Smooth muscle cell (in vitro differentiated cells): Measurements from ENCODE around the gene SORBS1. TPM values are rescaled to one million over a fixed set of nuclear protein-coding genes. Genes with fewer than 3 reads are reported as not detected.

ENCODE experiments used
- DNase-seq: peaks from one replicate; lab custom pipeline; 2025; ENCODE audit not compliant: unreplicated experiment; lab: John Stamatoyannopoulos, UW
- H2AFZ ChIP-seq: fragments of 200-600 bp; sonication (generic); 2 replicates; pipeline ENCODE4 v1.6.0; 2016; ENCODE audit warnings: antibody characterized with exemption, low read depth, mild to moderate bottlenecking
- H3F3A ChIP-seq: fragments of 200-600 bp; sonication (generic); 2 replicates; pipeline ENCODE4 v1.6.0; 2017; ENCODE audit warnings: antibody characterized with exemption, low read depth
- H3K27ac ChIP-seq: fragments of 200-600 bp; sonication (generic); 2 replicates; pipeline ENCODE4 v1.5.1; 2016; ENCODE audit warnings: low read depth, mild to moderate bottlenecking
- H3K27me3 ChIP-seq: fragments of 200-600 bp; sonication (generic); 2 replicates; pipeline ENCODE4 v1.6.1; 2016; ENCODE audit warnings: low read depth, mild to moderate bottlenecking
- H3K36me3 ChIP-seq: fragments of 200-600 bp; sonication (generic); 2 replicates; pipeline ENCODE4 v1.5.1; 2016; ENCODE audit warnings: low read depth
- H3K4me1 ChIP-seq: fragments of 200-600 bp; sonication (generic); 2 replicates; pipeline ENCODE4 v1.5.1; 2016; ENCODE audit warnings: low read depth
- H3K4me2 ChIP-seq: fragments of 200-600 bp; sonication (generic); 2 replicates; pipeline ENCODE4 v1.6.0; 2016; ENCODE audit warnings: mild to moderate bottlenecking
- H3K4me3 ChIP-seq: fragments of 200-600 bp; sonication (generic); 2 replicates; pipeline ENCODE4 v1.5.1; 2016; ENCODE audit warnings: mild to moderate bottlenecking
- H3K79me2 ChIP-seq: fragments of 200-600 bp; sonication (generic); 2 replicates; pipeline ENCODE4 v1.6.0; 2016; ENCODE audit warnings: low read depth, mild to moderate bottlenecking
- H3K9ac ChIP-seq: fragments of 200-600 bp; sonication (generic); 2 replicates; pipeline ENCODE4 v1.6.0; 2016; ENCODE audit warnings: low read depth
- H3K9me3 ChIP-seq: fragments of 200-600 bp; sonication (generic); replicated peaks from 2 replicates; pipeline ENCODE4 v1.5.1; 2016; ENCODE audit warnings: low read depth
- H4K20me1 ChIP-seq: fragments of 200-600 bp; sonication (generic); 2 replicates; pipeline ENCODE4 v1.6.0; 2016; ENCODE audit warnings: low read depth
- CTCF ChIP-seq: fragments of 200-600 bp; sonication (generic); IDR thresholded peaks from 2 replicates; pipeline ENCODE4 v1.5.1; 2017; ENCODE audit warnings: borderline replicate concordance, mild to moderate bottlenecking, antibody characterized with exemption; ENCODE audit not compliant: insufficient read depth, poor library complexity, severe bottlenecking
- WGBS: methylation state at CpG from one replicate; pipeline ENCODE4 v1.1.7; 2016; ENCODE audit warnings: low lambda C conversion rate; 5-methylcytosine and 5-hydroxymethylcytosine counted together
- polyA plus RNA-seq: library from polyadenylated mRNA; unstranded; fragments of >200 nt; fragmentation: Nextera tagmentation; extraction: Ambion mirVana; gene quantifications from 2 replicates; pipeline ENCODE4 v1.2.1, GENCODE V29; 2016
- total RNA-seq: library from RNA; depleted of rRNA; stranded (reverse); fragments of >200 nt; gene quantifications from 2 replicates; pipeline ENCODE4 v1.2.3, GENCODE V29; 2014

SORBS1 gene
- total and polyA plus RNA-seq, 2 experiments from 2014 or later, result 14.6 to 21.0 TPM

DNA sequence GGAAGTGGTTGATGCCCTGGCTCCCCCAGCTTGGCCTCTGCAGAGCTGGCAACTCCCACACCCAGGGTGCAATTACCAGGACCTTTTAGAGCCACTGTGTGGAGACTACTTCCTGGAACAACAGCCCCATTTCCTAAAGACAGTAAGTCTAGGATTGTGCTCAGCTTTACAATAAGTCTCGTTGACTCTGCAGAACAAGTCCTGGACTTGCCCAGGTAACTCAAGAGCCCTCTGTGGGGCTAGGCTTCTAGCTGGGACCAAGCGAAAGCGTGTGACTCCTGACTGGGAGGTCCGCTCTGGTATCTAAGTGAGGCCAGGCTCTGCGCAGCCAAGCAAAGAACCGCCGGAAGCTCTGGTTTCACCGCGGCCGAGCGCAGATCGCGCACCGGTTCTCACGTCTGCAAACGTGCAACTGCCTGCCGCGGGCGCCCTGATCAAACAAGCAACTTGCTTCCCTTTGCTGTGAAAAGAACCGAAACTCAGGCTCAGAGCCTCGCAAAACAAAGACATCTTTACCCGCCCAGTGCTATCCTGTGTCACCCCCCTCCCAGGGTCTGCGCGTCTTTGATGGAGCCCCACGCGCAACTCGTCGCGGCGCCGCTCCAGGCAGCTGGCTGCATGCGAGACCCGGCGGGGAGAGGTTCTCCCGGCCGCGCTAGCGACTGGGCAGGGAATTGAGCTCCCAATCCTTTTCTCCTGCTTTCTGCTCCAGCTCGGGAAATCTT, 266.0 kb downstream of the SORBS1 start:
- H3K9ac ChIP-seq, result no peak overlapping the region
- TF ChIP-seq CTCF, result no peak
- no peak for DNase-seq
- peaks cover 6% of the 10 kb centered on the region for H3K4me1 ChIP-seq
- H3K9me3 ChIP-seq, result no peaks in the 10 kb centered on the region
- peak overlapping the region; percentile 19 for H3K27ac ChIP-seq
- H3K27me3 ChIP-seq, result no peaks in the 10 kb centered on the region
- H4K20me1 ChIP-seq, result no peaks in the 10 kb centered on the region
- no peaks in the 10 kb centered on the region for H3K36me3 ChIP-seq
- H3K79me2 ChIP-seq, result peaks cover 3% of the 10 kb centered on the region
- WGBS, result 17% methylated on average over 39 of the region's 39 CpGs
- H2AFZ ChIP-seq, result peak overlapping the region; percentile 88
- peak overlapping the region; percentile 78 for H3K4me2 ChIP-seq
- peaks cover 7% of the 10 kb centered on the region for H3F3A ChIP-seq
- H3K4me3 ChIP-seq, result peak overlapping the region; percentile 35

DNA sequence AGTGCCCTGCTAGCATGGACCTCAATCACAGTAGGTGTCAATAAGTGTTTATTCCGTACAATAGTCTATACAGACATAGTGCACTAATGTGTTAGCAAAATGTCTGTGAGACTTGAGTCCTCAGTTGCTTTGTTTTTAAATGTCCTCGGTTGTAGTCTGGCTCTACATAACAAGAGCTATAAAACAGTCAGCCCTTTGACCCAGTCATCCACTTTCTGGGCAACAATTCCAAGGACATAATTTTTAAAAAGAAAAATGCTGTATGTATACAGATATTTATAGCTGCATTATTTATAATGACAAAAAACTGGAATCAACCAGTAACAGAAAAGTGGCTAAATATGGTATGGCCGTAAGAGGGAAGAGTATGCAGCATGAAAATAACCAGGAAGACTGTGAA, 267.5 kb downstream of the SORBS1 start:
- Histone ChIP-seq H3K4me1 (peaks cover 8% of the 10 kb centered on the region), H3F3A (peaks cover 7% of the 10 kb centered on the region), H4K20me1 (peaks cover 9% of the 10 kb centered on the region), H3K9me3 (no peaks in the 10 kb centered on the region), H3K9ac (no peak overlapping the region), H3K4me3 (no peak overlapping the region), H3K36me3 (no peaks in the 10 kb centered on the region), H3K27me3 (no peaks in the 10 kb centered on the region), H3K27ac (no peak overlapping the region), H2AFZ (no peak overlapping the region), H3K4me2 (no peak overlapping the region), H3K79me2 (peaks cover 18% of the 10 kb centered on the region)
- DNase-seq, result no peak
- TF ChIP-seq CTCF, result no peak
- 83% methylated on average over 3 of the region's 3 CpGs for WGBS

GRCh38 chr10:95291365-95292039, 269.7 kb downstream of the SORBS1 start:
- no peak for DNase-seq
- H3K4me1 ChIP-seq, result peaks cover 10% of the 10 kb centered on the region
- 61% methylated on average over 19 of the region's 19 CpGs for WGBS
- H3K36me3 ChIP-seq, result no peaks in the 10 kb centered on the region
- no peaks in the 10 kb centered on the region for H3K27me3 ChIP-seq
- peak overlapping the region; percentile 96 for H3K4me3 ChIP-seq
- peak overlapping the region; percentile 83 for H2AFZ ChIP-seq
- peak overlapping the region; percentile 94 for H3K4me2 ChIP-seq
- H3K79me2 ChIP-seq, result peaks cover 40% of the 10 kb centered on the region
- no peak overlapping the region for H3K27ac ChIP-seq
- no peak for TF ChIP-seq CTCF
- peaks cover 7% of the 10 kb centered on the region for H3F3A ChIP-seq
- peaks cover 30% of the 10 kb centered on the region for H4K20me1 ChIP-seq
- no peak overlapping the region for H3K9ac ChIP-seq
- no peaks in the 10 kb centered on the region for H3K9me3 ChIP-seq
